Left lobe of liver (tissue), 2 donors: ENCODE results near the gene ENPEP. TPM values are rescaled to one million over a fixed set of nuclear protein-coding genes. Genes with fewer than 3 reads are reported as not detected.
"Not testable (repeated sequence)": the region's sequence is repeated elsewhere in the genome, so short reads cannot be mapped to it uniquely, and the experiment has no call there.

Experiments
- ATAC-seq: fragments of 200-7000 bp; cut with Tn5 transposase; one replicate; pipeline ENCODE4 v1.9.1; 2020; ENCODE audit warnings: mild to moderate bottlenecking, moderate library complexity
- DNase-seq: peaks from one replicate; pipeline ENCODE4 v3.0.0-alpha.2; 2020; ENCODE audit warnings: low spot score
- total RNA-seq: library from RNA; stranded (reverse); gene quantifications from one replicate; pipeline ENCODE4 v1.2.1, GENCODE V29; 2021
- donor health status: DM: no; HTN: no; CAD: no; lungs with moderate emphysema.
- donor health status: DM: no; HTN: yes; CAD: no.

ENPEP gene
- total RNA-seq, 1 donor from 2014 or later, result 18.9 TPM

- DNase-seq, result no peak
- peak; percentile 66 for ATAC-seq
Measured at GRCh38 chr4:110515676-110516075, 39.7 kb downstream of the ENPEP start.

GRCh38 chr4:110516106-110516922 lies 40.4 kb downstream of the ENPEP start:
- DNase-seq (peak; percentile 83), ATAC-seq (peak; percentile 99)

GRCh38 chr4:110518889-110519490 lies 43.0 kb downstream of the ENPEP start:
- DNase-seq, result no peak
- ATAC-seq, result peak; percentile 42

- ATAC-seq, result no peak
Measured at GRCh38 chr4:110520886-110521285, 44.9 kb downstream of the ENPEP start.

GRCh38 chr4:110526589-110526988 lies 50.6 kb downstream of the ENPEP start:
- ATAC-seq, result no peak

More at GRCh38 chr4:110520886-110521285, 44.9 kb downstream of the ENPEP start:
- no peak for DNase-seq

GRCh38 chr4:110527156-110527555 lies 51.2 kb downstream of the ENPEP start:
- ATAC-seq (no peak), DNase-seq (no peak)

More at GRCh38 chr4:110526589-110526988, 50.6 kb downstream of the ENPEP start:
- DNase-seq, result no peak

- ATAC-seq (no peak), DNase-seq (no peak)
Measured at GRCh38 chr4:110532901-110533589, 57.1 kb downstream of the ENPEP start.

GRCh38 chr4:110533590-110533910 lies 57.6 kb downstream of the ENPEP start:
- DNase-seq, result no peak
- ATAC-seq, result no peak

- ATAC-seq (no peak), DNase-seq (no peak)
Measured at GRCh38 chr4:110533940-110534339, 58.0 kb downstream of the ENPEP start.

GRCh38 chr4:110540581-110540980 lies 64.6 kb downstream of the ENPEP start:
- DNase-seq (no peak), ATAC-seq (no peak)

GRCh38 chr4:110540982-110541451 lies 65.1 kb downstream of the ENPEP start:
- DNase-seq (no peak), ATAC-seq (no peak)

- DNase-seq, result no peak
- no peak for ATAC-seq
Measured at GRCh38 chr4:110543577-110543976, 67.6 kb downstream of the ENPEP start.

- no peak for ATAC-seq
- no peak for DNase-seq
Measured at GRCh38 chr4:110544594-110544993, 68.6 kb downstream of the ENPEP start.

GRCh38 chr4:110550260-110550659 lies 74.3 kb downstream of the ENPEP start:
- ATAC-seq (no peak), DNase-seq (no peak)

GRCh38 chr4:110553197-110553596 lies 77.2 kb downstream of the ENPEP start:
- no peak for ATAC-seq
- DNase-seq, result no peak

GRCh38 chr4:110567214-110567613 lies 91.3 kb downstream of the ENPEP start:
- ATAC-seq, result no peak
- no peak for DNase-seq

- not testable (repeated sequence) for ATAC-seq, DNase-seq
Measured at GRCh38 chr4:110576696-110577095, 100.7 kb downstream of the ENPEP start.

- peak; percentile 83 for ATAC-seq
- DNase-seq, result no peak
Measured at GRCh38 chr4:110586131-110586850, 110.3 kb downstream of the ENPEP start.

GRCh38 chr4:110587666-110588285 lies 111.8 kb downstream of the ENPEP start:
- ATAC-seq (no peak), DNase-seq (no peak)

GRCh38 chr4:110589297-110589696 lies 113.3 kb downstream of the ENPEP start:
- ATAC-seq, result no peak
- no peak for DNase-seq

- no peak for DNase-seq
- ATAC-seq, result no peak
Measured at GRCh38 chr4:110595583-110595982, 119.6 kb downstream of the ENPEP start.
